Measurements from ENCODE around the gene NPTX1. TPM values are rescaled to one million over a fixed set of nuclear protein-coding genes. Genes with fewer than 3 reads are reported as not detected.

NPTX1 gene
- total RNA-seq, result 10 to 100 TPM in 1 of 5 experiments, under 1 TPM in 3, not detected in 1; 0.11 to 98.0 (median 0.35) TPM
- not detected for polyA plus RNA-seq
- 1.7 reads per million, percentile 7 among the genes with 10 or more reads in this experiment for total RNA-seq

- POLR2A ChIA-PET, result interaction anchor here (0.6 kb wide), 1 partner anchor 22 kb away, joined by 4 read pairs; no protein-coding TSS in a partner anchor
- Histone ChIP-seq H3K4me1 (ENCODE audit: control insufficient read depth in 2 of 2, insufficient read depth in 2 of 2, low read length in 2 of 2) (peaks cover 15% of the 10 kb centered on the region in 2 donors), H3K4me3 (ENCODE audit: low read length) (peak within 1 kb of the TSS; percentile 33), H3K27ac (ENCODE audit: low read depth, low read length) (no peak within 1 kb of the TSS), H3K27me3 (ENCODE audit: control insufficient read depth in 2 of 2, insufficient read depth in 2 of 2, low read length in 2 of 2) (peaks cover 0 to 20% of the 10 kb centered on the region in 2 donors), H3K36me3 (ENCODE audit: control insufficient read depth in 2 of 3, insufficient read depth in 3 of 3, low read length in 3 of 3) (no peaks in the 10 kb centered on the region), H3K9me3 (ENCODE audit: control insufficient read depth in 2 of 3, low read length in 3 of 3) (no peaks in the 10 kb centered on the region)
- H3K27me3 Mint-ChIP-seq, result peaks cover 35 to 52% (median 46%) of the 10 kb centered on the region in 5 donors
- ATAC-seq (no peak), DNase-seq (peak in 4 of 9 donors; percentile 14 to 52 (median 27))
- intact Hi-C loops (cut with micrococcal nuclease), result loop anchor here (2.0 to 10.0 kb wide), 3 partner anchors 21 to 309 kb away; no protein-coding TSS in a partner anchor
- H3K36me3 Mint-ChIP-seq, result peaks cover 0 to 8% (median 0%) of the 10 kb centered on the region in 5 donors
- peak within 1 kb of the TSS; percentile 76 to 91 (median 82) for H3K4me3 Mint-ChIP-seq
- CTCF ChIA-PET, result no interaction called here
- H3K4me1 Mint-ChIP-seq, result peaks cover 13 to 36% (median 24%) of the 10 kb centered on the region in 7 donors
- no peaks in the 10 kb centered on the region for H3K9me3 Mint-ChIP-seq
- H3K27ac Mint-ChIP-seq, result peak within 1 kb of the TSS in 1 of 9 donors; percentile 58
These were observed at the start of gene NPTX1 for GRCh38 chr17:80475910-80476876. TSS of gene NPTX1 (minus strand) at chr17:80476607. CDS start at chr17:80476446, 161 bp downstream.

GRCh38 chr17:80523956-80524712, 47.7 kb upstream of the NPTX1 start:
- H3K27ac ChIP-seq (ENCODE audit: low read depth, low read length), result no peak overlapping the region
- CTCF ChIA-PET, result no interaction called here
- POLR2A ChIA-PET, result no interaction called here
- H3K4me1 Mint-ChIP-seq, result no peaks in the 10 kb centered on the region
- no peak overlapping the region for H3K27ac Mint-ChIP-seq
- intact Hi-C loops (cut with micrococcal nuclease), result no loop called here
- H3K36me3 ChIP-seq (ENCODE audit: control insufficient read depth in 2 of 3, insufficient read depth in 3 of 3, low read length in 3 of 3), result no peaks in the 10 kb centered on the region
- peaks cover 0 to 2% (median 0%) of the 10 kb centered on the region in 11 donors for H3K9me3 Mint-ChIP-seq
- no peaks in the 10 kb centered on the region for H3K27me3 ChIP-seq (ENCODE audit: control insufficient read depth in 2 of 2, insufficient read depth in 2 of 2, low read length in 2 of 2)
- peaks cover 11 to 33% (median 16%) of the 10 kb centered on the region in 5 donors for H3K27me3 Mint-ChIP-seq
- ATAC-seq, result no peak
- H3K4me3 Mint-ChIP-seq, result no peak overlapping the region
- H3K9me3 ChIP-seq (ENCODE audit: control insufficient read depth in 2 of 3, low read length in 3 of 3), result no peaks in the 10 kb centered on the region
- H3K36me3 Mint-ChIP-seq, result no peaks in the 10 kb centered on the region
- H3K4me1 ChIP-seq (ENCODE audit: control insufficient read depth in 2 of 2, insufficient read depth in 2 of 2, low read length in 2 of 2), result no peaks in the 10 kb centered on the region
- H3K4me3 ChIP-seq (ENCODE audit: low read length), result no peak overlapping the region
- no peak for DNase-seq

DNA sequence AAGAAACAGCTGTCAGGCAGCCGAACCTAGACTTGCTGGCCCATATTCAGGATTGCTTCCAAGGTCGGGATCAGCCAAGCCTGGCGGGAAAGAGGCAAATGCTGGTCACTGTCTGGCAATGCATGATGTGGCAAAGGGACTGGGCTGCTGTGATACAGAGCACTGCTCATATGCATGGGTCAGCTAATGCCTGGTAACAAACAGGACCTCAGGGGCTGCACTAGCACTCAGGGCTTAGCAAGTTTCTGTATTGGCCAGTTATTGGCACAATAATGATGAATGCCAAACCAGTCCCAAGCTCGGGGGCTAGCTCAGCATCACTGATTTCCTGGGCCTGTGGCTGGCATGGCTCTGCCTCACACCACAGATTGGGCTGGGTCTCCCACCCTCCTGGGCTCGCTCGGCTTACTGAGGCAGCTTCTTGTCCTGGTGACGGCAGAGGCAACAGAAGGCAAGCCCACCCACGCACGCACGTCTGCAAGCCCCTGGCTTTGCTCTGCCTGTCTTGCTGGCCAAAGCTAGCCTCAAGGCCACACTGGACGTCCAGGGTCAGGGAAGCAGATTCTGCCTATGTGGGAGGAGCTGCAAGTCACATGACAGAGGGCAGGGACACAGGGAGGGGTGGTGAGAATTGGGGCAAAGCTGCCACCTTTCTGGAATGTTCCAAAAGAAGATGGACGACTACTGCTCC, 46.8 kb upstream of the NPTX1 start:
- H3K9me3 ChIP-seq (ENCODE audit: control insufficient read depth in 2 of 3, low read length in 3 of 3), result no peaks in the 10 kb centered on the region
- Mint-ChIP-seq H3K27ac (no peak overlapping the region), H3K27me3 (peaks cover 11 to 30% (median 16%) of the 10 kb centered on the region in 5 donors), H3K4me1 (no peaks in the 10 kb centered on the region), H3K36me3 (no peaks in the 10 kb centered on the region), H3K4me3 (no peak overlapping the region), H3K9me3 (no peaks in the 10 kb centered on the region)
- no peaks in the 10 kb centered on the region for H3K36me3 ChIP-seq (ENCODE audit: control insufficient read depth in 2 of 3, insufficient read depth in 3 of 3, low read length in 3 of 3)
- H3K27ac ChIP-seq (ENCODE audit: low read depth, low read length), result no peak overlapping the region
- H3K4me1 ChIP-seq (ENCODE audit: control insufficient read depth in 2 of 2, insufficient read depth in 2 of 2, low read length in 2 of 2), result no peaks in the 10 kb centered on the region
- H3K27me3 ChIP-seq (ENCODE audit: control insufficient read depth in 2 of 2, insufficient read depth in 2 of 2, low read length in 2 of 2), result no peaks in the 10 kb centered on the region
- ATAC-seq (no peak), DNase-seq (no peak)
- intact Hi-C loops (cut with micrococcal nuclease), result no loop called here
- no peak overlapping the region for H3K4me3 ChIP-seq (ENCODE audit: low read length)
- ChIA-PET POLR2A (no interaction called here), CTCF (no interaction called here)

- H3K4me1 Mint-ChIP-seq, result no peaks in the 10 kb centered on the region
- Histone ChIP-seq H3K4me1 (ENCODE audit: control insufficient read depth in 2 of 2, insufficient read depth in 2 of 2, low read length in 2 of 2) (no peaks in the 10 kb centered on the region), H3K36me3 (ENCODE audit: control insufficient read depth in 2 of 3, insufficient read depth in 3 of 3, low read length in 3 of 3) (no peaks in the 10 kb centered on the region), H3K27me3 (ENCODE audit: control insufficient read depth in 2 of 2, insufficient read depth in 2 of 2, low read length in 2 of 2) (no peaks in the 10 kb centered on the region), H3K9me3 (ENCODE audit: control insufficient read depth in 2 of 3, low read length in 3 of 3) (no peaks in the 10 kb centered on the region), H3K27ac (ENCODE audit: low read depth, low read length) (no peak overlapping the region), H3K4me3 (ENCODE audit: low read length) (no peak overlapping the region)
- no peaks in the 10 kb centered on the region for H3K9me3 Mint-ChIP-seq
- ATAC-seq, result no peak
- no peak overlapping the region for H3K4me3 Mint-ChIP-seq
- no peak overlapping the region for H3K27ac Mint-ChIP-seq
- CTCF ChIA-PET, result no interaction called here
- POLR2A ChIA-PET, result no interaction called here
- H3K27me3 Mint-ChIP-seq, result peaks cover 0 to 15% (median 1%) of the 10 kb centered on the region in 5 donors
- DNase-seq, result no peak
- intact Hi-C loops (cut with micrococcal nuclease), result no loop called here
- H3K36me3 Mint-ChIP-seq, result no peaks in the 10 kb centered on the region
These were observed 44.5 kb upstream of the NPTX1 start for GRCh38 chr17:80520810-80521455.

- Mint-ChIP-seq H3K36me3 (no peaks in the 10 kb centered on the region), H3K27me3 (peaks cover 0 to 6% (median 0%) of the 10 kb centered on the region in 5 donors), H3K27ac (no peak overlapping the region), H3K9me3 (no peaks in the 10 kb centered on the region), H3K4me3 (no peak overlapping the region), H3K4me1 (no peaks in the 10 kb centered on the region)
- no peak overlapping the region for H3K4me3 ChIP-seq (ENCODE audit: low read length)
- H3K36me3 ChIP-seq (ENCODE audit: control insufficient read depth in 2 of 3, insufficient read depth in 3 of 3, low read length in 3 of 3), result no peaks in the 10 kb centered on the region
- DNase-seq (no peak), ATAC-seq (no peak)
- POLR2A ChIA-PET, result no interaction called here
- no peak overlapping the region for H3K27ac ChIP-seq (ENCODE audit: low read depth, low read length)
- CTCF ChIA-PET, result no interaction called here
- H3K9me3 ChIP-seq (ENCODE audit: control insufficient read depth in 2 of 3, low read length in 3 of 3), result no peaks in the 10 kb centered on the region
- H3K4me1 ChIP-seq (ENCODE audit: control insufficient read depth in 2 of 2, insufficient read depth in 2 of 2, low read length in 2 of 2), result no peaks in the 10 kb centered on the region
- H3K27me3 ChIP-seq (ENCODE audit: control insufficient read depth in 2 of 2, insufficient read depth in 2 of 2, low read length in 2 of 2), result no peaks in the 10 kb centered on the region
- intact Hi-C loops (cut with micrococcal nuclease), result no loop called here
These were observed 42.8 kb upstream of the NPTX1 start for GRCh38 chr17:80519091-80519781.

All from naive thymus-derived CD4-positive, alpha-beta T cell (primary cell).